Uterus (tissue), 4 donors: Measurements from ENCODE around the gene FMOD. TPM values are rescaled to one million over a fixed set of nuclear protein-coding genes. Genes with fewer than 3 reads are reported as not detected.

ENCODE experiments used
- DNase-seq, 2 donors: peaks; one replicate each; pipeline ENCODE4 v3.0.0-alpha.2; 2019 to 2020
- H3K27ac ChIP-seq, 2 donors: fragments of 200-600 bp; sonication (generic); 1 replicate in 1 of 2; 2 replicates in 1 of 2; pipeline ENCODE4 v1.5.1; 2016 to 2018
- H3K27me3 ChIP-seq, 2 donors: fragments of 200-600 bp; sonication (generic); one replicate each; pipeline ENCODE4 v1.5.1; 2018 to 2019; ENCODE audit warnings: control low read depth in 1 of 2
- H3K36me3 ChIP-seq, 2 donors: fragments of 200-600 bp; sonication (generic); one replicate each; pipeline ENCODE4 v1.5.1; 2019; ENCODE audit warnings: control low read depth in 1 of 2
- H3K4me1 ChIP-seq, 2 donors: fragments of 200-600 bp; sonication (generic); one replicate each; pipeline ENCODE4 v1.5.1; 2018 to 2019; ENCODE audit warnings: control low read depth in 1 of 2
- H3K4me3 ChIP-seq, 2 donors: fragments of 200-600 bp; sonication (generic); 1 replicate in 1 of 2; 2 replicates in 1 of 2; pipeline ENCODE4 v1.5.1; 2018 to 2019; ENCODE audit warnings: mild to moderate bottlenecking in 1 of 2
- H3K9me3 ChIP-seq, 2 donors: fragments of 200-600 bp; sonication (generic); one replicate each; pipeline ENCODE4 v1.5.1; 2019; ENCODE audit warnings: control low read depth in 1 of 2
- CTCF ChIP-seq, 4 experiments: fragments of 200-600 bp in 2 of 4; fragments of 450-650 bp in 2 of 4; sonication (generic) in 2 of 4; IDR thresholded peaks; one replicate each; pipeline ENCODE4 v1.5.1; 2016 to 2019; ENCODE audit warnings: antibody characterized with exemption in 4 of 4, mild to moderate bottlenecking in 2 of 4, moderate library complexity in 1 of 4
- POLR2A ChIP-seq, 2 donors: fragments of 450-650 bp; IDR thresholded peaks; one replicate each; pipeline ENCODE4 v1.6.1; 2016; ENCODE audit warnings: antibody characterized with exemption in 2 of 2, mild to moderate bottlenecking in 1 of 2, moderate library complexity in 1 of 2
- intact Hi-C: fragments of 100-400 bp; cut with DNase I; formaldehyde crosslinking; loops from one replicate; pipeline ENCODE4 v1.15.1; 2023; ENCODE audit warnings: low total_unique reads
- total RNA-seq, 4 donors: library from RNA; depleted of rRNA in 3 of 4; stranded (reverse); fragments of >200 nt in 3 of 4; gene quantifications; one replicate each; pipeline versions ENCODE4 v1.1.0 to v1.2.4, GENCODE V29; 2014 to 2023
- donor health status: DM: yes; HTN: yes; CAD: no.

FMOD gene
- total RNA-seq, 4 donors from 2014 or later, result 41.8 to 119 (median 82.7) TPM

DNA sequence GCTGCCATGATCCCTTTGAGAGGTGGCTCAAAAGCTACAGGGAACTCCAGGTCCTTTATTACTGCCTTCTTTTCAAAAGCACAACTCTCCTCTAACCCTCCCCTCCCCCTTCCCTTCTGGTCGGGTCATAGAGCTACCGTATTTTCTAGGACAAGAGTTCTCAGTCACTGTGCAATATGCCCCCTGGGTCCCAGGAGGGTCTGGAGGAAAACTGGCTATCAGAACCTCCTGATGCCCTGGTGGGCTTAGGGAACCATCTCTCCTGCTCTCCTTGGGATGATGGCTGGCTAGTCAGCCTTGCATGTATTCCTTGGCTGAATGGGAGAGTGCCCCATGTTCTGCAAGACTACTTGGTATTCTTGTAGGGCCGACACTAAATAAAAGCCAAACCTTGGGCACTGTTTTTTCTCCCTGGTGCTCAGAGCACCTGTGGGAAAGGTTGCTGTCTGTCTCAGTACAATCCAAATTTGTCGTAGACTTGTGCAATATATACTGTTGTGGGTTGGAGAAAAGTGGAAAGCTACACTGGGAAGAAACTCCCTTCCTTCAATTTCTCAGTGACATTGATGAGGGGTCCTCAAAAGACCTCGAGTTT is 42.5 kb downstream of the FMOD start:
- H3K27me3 ChIP-seq, result no peaks in the 10 kb centered on the region
- no peaks in the 10 kb centered on the region for H3K9me3 ChIP-seq
- intact Hi-C loops, result loop anchor here (5.0 kb wide), 1 partner anchor 36 kb away; no protein-coding TSS in a partner anchor
- DNase-seq, result no peak
- H3K36me3 ChIP-seq, result no peaks in the 10 kb centered on the region
- H3K27ac ChIP-seq, result peak overlapping the region; percentile 96 to 100
- peak overlapping the region; percentile 77 to 100 for H3K4me3 ChIP-seq
- TF ChIP-seq CTCF (IDR thresholded peaks at IDR 0.05) (no peak), POLR2A (IDR thresholded peaks at IDR 0.05) (no peak)
- peaks cover 13 to 19% of the 10 kb centered on the region in 2 donors for H3K4me1 ChIP-seq

GRCh38 chr1:203307641-203308126 is 43.2 kb downstream of the FMOD start:
- DNase-seq, result no peak
- Histone ChIP-seq H3K9me3 (no peaks in the 10 kb centered on the region), H3K4me1 (peaks cover 13 to 19% of the 10 kb centered on the region in 2 donors), H3K36me3 (no peaks in the 10 kb centered on the region), H3K27ac (peak overlapping the region; percentile 96 to 100), H3K27me3 (no peaks in the 10 kb centered on the region), H3K4me3 (peak overlapping the region; percentile 77 to 100)
- TF ChIP-seq CTCF (IDR thresholded peaks at IDR 0.05) (no peak), POLR2A (IDR thresholded peaks at IDR 0.05) (no peak)
- intact Hi-C loops, result loop anchor here (5.0 kb wide), 1 partner anchor 35 kb away; no protein-coding TSS in a partner anchor

DNA sequence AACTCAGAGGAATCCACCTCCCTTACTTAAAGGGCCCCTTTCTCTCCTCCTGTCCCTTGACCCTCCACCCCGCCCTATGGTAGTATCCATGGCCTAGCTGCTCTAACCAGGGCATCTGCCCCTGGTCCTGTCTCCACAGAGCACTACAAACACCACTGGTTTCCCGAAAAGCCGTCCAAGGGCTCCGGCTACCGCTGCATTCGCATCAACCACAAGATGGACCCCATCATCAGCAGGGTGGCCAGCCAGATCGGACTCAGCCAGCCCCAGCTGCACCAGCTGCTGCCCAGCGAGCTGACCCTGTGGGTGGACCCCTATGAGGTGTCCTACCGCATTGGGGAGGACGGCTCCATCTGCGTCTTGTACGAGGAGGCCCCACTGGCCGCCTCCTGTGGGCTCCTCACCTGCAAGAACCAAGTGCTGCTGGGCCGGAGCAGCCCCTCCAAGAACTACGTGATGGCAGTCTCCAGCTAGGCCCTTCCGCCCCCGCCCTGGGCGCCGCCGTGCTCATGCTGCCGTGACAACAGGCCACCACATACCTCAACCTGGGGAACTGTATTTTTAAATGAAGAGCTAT is 43.9 kb downstream of the FMOD start:
- Histone ChIP-seq H3K9me3 (no peaks in the 10 kb centered on the region), H3K27me3 (no peaks in the 10 kb centered on the region), H3K4me1 (peaks cover 13 to 19% of the 10 kb centered on the region in 2 donors), H3K27ac (peak overlapping the region; percentile 96 to 100), H3K36me3 (no peaks in the 10 kb centered on the region), H3K4me3 (peak overlapping the region; percentile 77 to 100)
- no peak for DNase-seq
- no peak for TF ChIP-seq POLR2A (IDR thresholded peaks at IDR 0.05)
- TF ChIP-seq CTCF (IDR thresholded peaks at IDR 0.05), result no peak
- intact Hi-C loops, result loop anchor here (5.0 kb wide), 1 partner anchor 35 kb away; no protein-coding TSS in a partner anchor

GRCh38 chr1:203306089-203306964 is 44.6 kb downstream of the FMOD start:
- Histone ChIP-seq H3K4me3 (peak overlapping the region; percentile 77 to 100), H3K27ac (peak overlapping the region; percentile 96 to 100), H3K36me3 (no peaks in the 10 kb centered on the region), H3K9me3 (no peaks in the 10 kb centered on the region), H3K27me3 (no peaks in the 10 kb centered on the region), H3K4me1 (peaks cover 13 to 19% of the 10 kb centered on the region in 2 donors)
- DNase-seq, result peak; percentile 76 to 91
- TF ChIP-seq CTCF (IDR thresholded peaks at IDR 0.05) (peak in 3 of 4 experiments; percentile 13 to 39 (median 22)), POLR2A (IDR thresholded peaks at IDR 0.05) (peak; percentile 59 to 70)
- intact Hi-C loops, result loop anchor here (5.0 kb wide), 1 partner anchor 34 kb away; no protein-coding TSS in a partner anchor
